ENCODE results near the gene ADAM30. TPM values are rescaled to one million over a fixed set of nuclear protein-coding genes. Genes with fewer than 3 reads are reported as not detected.

The ADAM30 gene
- total RNA-seq, 2 donors from 2014 or later = not detected

DNA sequence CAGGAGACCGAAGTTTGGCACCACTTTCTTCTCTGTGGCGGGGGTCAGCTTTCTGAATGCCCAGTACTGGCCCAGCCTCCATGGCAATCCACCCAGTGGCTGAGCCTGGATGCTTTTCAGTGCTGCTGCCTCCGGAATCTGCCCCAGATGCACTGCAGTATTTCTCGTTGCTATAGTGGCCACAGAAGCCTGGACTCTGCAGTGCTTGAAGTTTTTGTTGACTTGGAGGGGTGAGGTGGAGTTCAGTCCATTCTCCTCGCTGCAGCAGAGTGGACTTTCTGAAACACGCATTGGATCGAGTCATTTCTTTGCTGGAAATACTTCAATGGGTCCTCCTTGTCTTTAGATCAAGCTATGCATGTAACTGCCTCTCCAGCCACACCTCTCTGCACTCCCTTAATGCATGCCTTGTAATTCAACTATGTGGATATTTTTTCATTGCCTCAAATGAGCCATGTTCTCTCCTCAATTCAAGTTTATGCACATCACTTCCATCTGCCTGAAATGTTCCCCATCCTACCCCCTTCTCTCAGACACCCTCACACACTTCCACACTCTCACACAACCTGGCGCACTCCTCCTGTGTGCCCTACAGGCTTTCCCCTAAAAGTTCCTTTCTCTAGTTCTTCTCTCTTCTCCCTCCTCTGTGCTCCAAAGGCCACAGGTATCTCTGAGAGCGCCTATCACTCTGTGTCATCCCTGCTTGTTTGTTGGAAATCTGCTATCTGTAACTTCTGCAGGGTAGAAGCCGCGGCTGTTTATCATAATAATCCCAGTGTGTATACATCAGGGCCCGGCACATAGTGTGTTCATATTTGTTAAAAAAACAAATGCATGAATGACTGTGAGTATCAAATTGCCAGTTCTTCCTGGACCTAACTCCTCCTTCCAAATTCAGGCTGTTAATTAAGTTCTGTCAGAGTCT lies 16.5 kb downstream of the ADAM30 start:
- ATAC-seq = no peak
- no peaks in the 10 kb centered on the region for H3K9me3 ChIP-seq (ENCODE audit: control insufficient read depth, low read length, poor library complexity, severe bottlenecking)
- H3K36me3 Mint-ChIP-seq (ENCODE audit: low read depth) = peaks cover 6% of the 10 kb centered on the region

DNA sequence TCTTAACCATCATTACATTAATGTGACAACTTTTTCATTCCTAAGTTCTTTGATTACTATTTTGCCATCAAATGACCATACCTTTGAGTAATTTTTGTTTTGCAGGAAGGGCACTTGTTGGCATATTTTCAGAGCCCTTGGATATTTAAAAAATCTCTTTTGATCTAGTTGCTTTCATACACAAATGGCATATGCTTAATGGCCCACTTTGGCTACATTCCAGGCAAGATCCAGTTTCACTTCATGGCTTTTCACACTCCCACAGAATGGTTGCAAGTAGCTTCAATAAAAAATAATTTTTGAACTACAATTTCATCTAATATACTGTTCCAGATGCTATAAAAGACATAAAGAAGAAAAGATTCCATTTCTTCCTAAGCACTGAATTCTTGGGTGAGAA lies 18.1 kb downstream of the ADAM30 start:
- no peak overlapping the region for H3K4me3 Mint-ChIP-seq
- ATAC-seq = no peak
- no peaks in the 10 kb centered on the region for H3K4me1 Mint-ChIP-seq
- DNase-seq = no peak
- H3K27ac Mint-ChIP-seq = no peak overlapping the region
- peaks cover 6% of the 10 kb centered on the region for H3K36me3 Mint-ChIP-seq (ENCODE audit: low read depth)
- H3K9me3 ChIP-seq (ENCODE audit: control insufficient read depth, low read length, poor library complexity, severe bottlenecking) = no peaks in the 10 kb centered on the region
- H3K27me3 Mint-ChIP-seq = peaks cover 35% of the 10 kb centered on the region

More for the DNA sequence above, 16.5 kb downstream of the ADAM30 start:
- Mint-ChIP-seq H3K4me1 (no peaks in the 10 kb centered on the region), H3K4me3 (no peak overlapping the region), H3K27ac (no peak overlapping the region), H3K27me3 (peaks cover 29% of the 10 kb centered on the region)
- DNase-seq = no peak

DNA sequence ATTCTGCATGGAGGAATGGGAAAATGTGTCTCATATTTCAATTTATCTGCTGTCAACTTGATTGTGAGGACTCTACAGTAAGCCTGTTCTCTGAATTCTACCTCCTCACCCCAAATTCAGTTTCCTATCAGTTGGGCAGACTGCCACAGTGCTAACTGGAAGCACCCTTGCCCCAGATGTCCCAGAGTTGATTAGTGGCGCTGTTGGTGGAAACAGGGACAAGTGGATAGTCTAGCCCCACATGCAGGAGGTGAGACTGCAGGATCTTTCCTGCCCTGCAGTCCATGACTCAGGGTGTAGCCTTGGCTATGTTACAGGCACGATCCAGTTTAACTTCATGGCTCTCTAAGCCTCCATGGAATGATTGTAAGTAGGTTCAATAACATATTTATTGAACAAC lies 22.1 kb downstream of the ADAM30 start:
- H3K27ac Mint-ChIP-seq = no peak overlapping the region
- H3K4me3 Mint-ChIP-seq = no peak overlapping the region
- no peaks in the 10 kb centered on the region for H3K4me1 Mint-ChIP-seq
- DNase-seq (no peak), ATAC-seq (no peak)
- H3K9me3 ChIP-seq (ENCODE audit: control insufficient read depth, low read length, poor library complexity, severe bottlenecking) = no peaks in the 10 kb centered on the region
- H3K36me3 Mint-ChIP-seq (ENCODE audit: low read depth) = peaks cover 2% of the 10 kb centered on the region
- H3K27me3 Mint-ChIP-seq = peaks cover 49% of the 10 kb centered on the region

DNA sequence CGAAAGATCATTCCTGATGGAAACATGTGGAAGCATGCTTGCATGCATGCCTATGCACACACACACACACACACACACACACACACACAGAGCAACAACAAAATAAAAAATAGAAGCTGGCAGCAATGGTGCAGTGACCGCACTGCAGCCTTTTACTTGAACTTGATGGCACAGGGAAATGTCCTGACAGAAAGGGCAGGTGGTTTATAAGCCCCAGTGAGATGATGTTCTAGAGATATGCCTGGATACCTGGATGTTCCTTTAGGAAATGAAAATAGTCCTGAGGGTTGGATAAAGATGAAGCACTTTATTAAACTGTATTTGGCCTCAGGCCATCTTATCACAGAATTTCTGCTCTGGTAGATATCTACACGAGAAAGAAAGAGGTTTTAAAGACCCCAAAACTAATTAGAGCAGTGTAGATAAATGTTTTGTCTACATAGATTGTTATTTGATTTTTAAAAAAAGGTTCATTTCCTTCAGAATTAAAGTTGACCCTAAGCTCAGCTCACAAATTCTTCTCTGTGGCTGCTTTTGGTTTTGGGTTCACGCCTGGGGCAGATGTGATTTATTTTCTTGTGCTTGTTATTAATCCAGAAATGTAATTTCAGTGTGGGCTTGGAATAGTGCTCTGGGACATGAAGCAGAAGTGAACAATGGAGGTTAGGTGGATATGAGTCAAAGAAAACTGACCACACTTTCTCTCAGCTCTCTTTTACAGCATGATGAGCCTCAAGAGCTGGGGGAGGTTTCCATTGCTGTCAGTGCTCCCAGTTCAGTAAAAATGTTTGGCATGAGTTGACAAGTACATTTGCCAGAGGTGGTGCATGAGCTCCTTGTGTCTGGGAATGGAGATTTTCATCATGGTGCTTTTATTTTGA lies 22.9 kb downstream of the ADAM30 start:
- no peaks in the 10 kb centered on the region for H3K9me3 ChIP-seq (ENCODE audit: control insufficient read depth, low read length, poor library complexity, severe bottlenecking)
- no peak for DNase-seq
- ATAC-seq = no peak
- peaks cover 51% of the 10 kb centered on the region for H3K27me3 Mint-ChIP-seq
- H3K36me3 Mint-ChIP-seq (ENCODE audit: low read depth) = peaks cover 2% of the 10 kb centered on the region
- no peak overlapping the region for H3K4me3 Mint-ChIP-seq
- H3K4me1 Mint-ChIP-seq = no peaks in the 10 kb centered on the region
- H3K27ac Mint-ChIP-seq = no peak overlapping the region

DNA sequence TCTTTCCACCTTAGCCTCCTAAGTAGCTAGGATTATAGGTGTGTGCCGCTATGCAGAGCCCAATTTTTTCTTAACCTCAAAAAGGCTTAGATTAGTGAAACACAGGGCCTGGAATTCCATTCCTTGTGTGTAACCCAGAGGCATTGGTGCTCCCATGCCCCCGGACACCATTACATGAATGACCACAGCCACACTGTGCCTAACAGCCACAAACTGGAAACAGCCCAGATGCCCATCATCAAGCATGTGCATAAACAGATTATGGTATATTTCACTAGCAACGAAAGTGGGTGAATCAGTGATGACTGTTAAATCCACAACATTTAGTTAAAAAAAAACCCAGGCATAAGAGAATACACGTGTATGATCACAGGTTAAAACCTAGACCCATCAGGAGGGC lies 24.4 kb downstream of the ADAM30 start:
- Mint-ChIP-seq H3K27me3 (peaks cover 47% of the 10 kb centered on the region), H3K4me1 (no peaks in the 10 kb centered on the region), H3K27ac (no peak overlapping the region), H3K4me3 (no peak overlapping the region), H3K36me3 (ENCODE audit: low read depth) (peaks cover 2% of the 10 kb centered on the region)
- no peak for ATAC-seq
- no peaks in the 10 kb centered on the region for H3K9me3 ChIP-seq (ENCODE audit: control insufficient read depth, low read length, poor library complexity, severe bottlenecking)
- DNase-seq = no peak

DNA sequence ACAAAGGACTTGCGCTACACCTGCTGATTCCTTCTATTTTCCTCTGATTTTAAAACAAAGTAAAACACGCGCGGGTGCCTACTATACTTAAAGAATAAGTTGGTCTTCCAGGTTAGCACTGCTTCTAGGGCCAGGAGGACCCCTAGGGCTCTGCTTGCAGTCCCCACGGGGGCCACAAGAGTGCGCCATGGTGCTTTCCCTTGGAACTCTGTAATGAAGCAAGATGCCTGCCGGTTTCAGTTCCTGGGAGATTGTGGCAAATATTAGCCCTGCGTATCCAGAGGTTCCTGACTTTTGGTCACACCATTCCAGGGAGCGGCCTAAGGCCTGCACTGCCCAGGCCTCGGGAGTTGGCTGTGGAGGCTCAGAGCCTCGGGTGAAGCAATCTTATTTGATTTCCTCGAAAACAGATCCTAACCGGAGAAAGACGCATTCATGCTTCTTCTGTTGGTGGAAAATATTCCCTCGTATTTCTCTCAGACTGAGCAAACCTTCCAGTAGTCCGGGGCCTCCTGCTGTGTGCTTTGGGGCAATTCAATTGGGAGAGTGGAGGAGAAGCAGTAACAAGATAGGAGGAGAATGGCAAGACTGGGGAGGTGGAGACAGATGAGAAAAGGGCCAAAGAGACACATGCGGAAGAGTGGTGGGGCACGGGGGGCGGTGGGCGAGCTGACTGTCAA lies 25.3 kb downstream of the ADAM30 start:
- no peaks in the 10 kb centered on the region for H3K9me3 ChIP-seq (ENCODE audit: control insufficient read depth, low read length, poor library complexity, severe bottlenecking)
- H3K27me3 Mint-ChIP-seq = peaks cover 55% of the 10 kb centered on the region
- H3K4me1 Mint-ChIP-seq = no peaks in the 10 kb centered on the region
- peaks cover 2% of the 10 kb centered on the region for H3K36me3 Mint-ChIP-seq (ENCODE audit: low read depth)
- DNase-seq (peak in 2 of 3 donors; percentile 16 to 46), ATAC-seq (peak; percentile 57)
- H3K27ac Mint-ChIP-seq = no peak overlapping the region
- H3K4me3 Mint-ChIP-seq = no peak overlapping the region

DNA sequence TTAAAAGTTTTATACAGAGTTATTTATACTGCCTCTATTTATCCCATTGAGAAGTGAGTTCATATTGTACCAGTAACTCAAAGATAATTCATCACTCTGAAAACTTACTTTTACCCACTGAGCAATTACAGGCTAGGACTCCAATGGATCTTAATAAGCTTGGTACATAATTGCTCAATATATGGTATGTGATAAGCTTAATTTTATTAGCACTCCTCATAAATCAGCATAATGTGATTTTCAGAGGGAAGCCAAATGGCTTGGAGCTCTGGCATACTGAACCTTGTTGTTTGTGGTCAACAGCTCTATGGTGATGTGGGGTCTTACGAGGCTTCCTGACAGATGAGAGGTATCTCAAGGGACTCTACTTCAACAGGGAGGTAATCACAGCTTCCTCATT lies 26.3 kb downstream of the ADAM30 start:
- H3K27me3 Mint-ChIP-seq = peaks cover 60% of the 10 kb centered on the region
- H3K4me3 Mint-ChIP-seq = no peak overlapping the region
- H3K27ac Mint-ChIP-seq = no peak overlapping the region
- ATAC-seq (no peak), DNase-seq (no peak)
- H3K4me1 Mint-ChIP-seq = no peaks in the 10 kb centered on the region
- H3K36me3 Mint-ChIP-seq (ENCODE audit: low read depth) = peaks cover 2% of the 10 kb centered on the region
- H3K9me3 ChIP-seq (ENCODE audit: control insufficient read depth, low read length, poor library complexity, severe bottlenecking) = no peaks in the 10 kb centered on the region

DNA sequence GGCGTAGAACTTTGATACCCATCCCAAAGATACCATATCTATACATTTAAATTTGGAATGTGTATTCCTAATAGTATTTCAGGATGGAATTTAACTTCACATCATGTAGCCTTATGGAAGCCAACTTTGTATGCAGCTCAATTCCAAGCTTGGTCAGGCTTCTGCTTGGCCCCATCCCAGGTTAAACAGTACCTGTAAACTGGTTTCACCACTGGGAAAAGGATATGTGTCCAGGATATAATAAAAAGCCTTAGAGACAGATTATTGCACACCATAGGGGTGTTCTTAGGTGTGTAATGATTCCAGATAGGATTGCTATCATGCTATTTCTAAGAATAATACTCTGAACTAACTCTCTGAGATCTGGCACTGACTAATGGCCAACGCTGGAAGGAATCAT lies 28.1 kb downstream of the ADAM30 start:
- DNase-seq = no peak
- Mint-ChIP-seq H3K4me3 (no peak overlapping the region), H3K27me3 (peaks cover 58% of the 10 kb centered on the region), H3K4me1 (no peaks in the 10 kb centered on the region), H3K27ac (no peak overlapping the region), H3K36me3 (ENCODE audit: low read depth) (peaks cover 2% of the 10 kb centered on the region)
- no peaks in the 10 kb centered on the region for H3K9me3 ChIP-seq (ENCODE audit: control insufficient read depth, low read length, poor library complexity, severe bottlenecking)
- ATAC-seq = no peak

DNA sequence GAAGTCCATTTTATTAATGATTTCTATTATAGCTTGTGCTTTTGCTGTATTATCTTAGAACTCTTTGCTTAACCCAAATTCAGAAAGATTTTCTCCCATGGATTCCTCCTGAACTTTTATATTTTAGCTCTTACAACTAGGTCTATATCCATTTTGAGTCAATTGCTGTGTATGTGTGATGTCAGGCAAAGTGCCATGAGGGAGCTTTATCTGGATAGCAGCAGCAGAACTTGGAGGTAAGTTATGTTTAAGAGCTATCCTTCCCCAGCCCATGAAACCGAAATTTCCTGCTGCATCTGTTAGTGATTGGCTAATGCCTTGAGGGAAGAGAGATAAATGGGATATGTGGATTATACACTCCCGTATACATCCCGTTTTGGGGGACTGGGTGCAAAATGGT lies 29.9 kb downstream of the ADAM30 start:
- ATAC-seq (no peak), DNase-seq (no peak)
- Mint-ChIP-seq H3K36me3 (ENCODE audit: low read depth) (peaks cover 2% of the 10 kb centered on the region), H3K27ac (no peak overlapping the region), H3K4me1 (no peaks in the 10 kb centered on the region), H3K4me3 (no peak overlapping the region), H3K27me3 (peaks cover 49% of the 10 kb centered on the region)
- H3K9me3 ChIP-seq (ENCODE audit: control insufficient read depth, low read length, poor library complexity, severe bottlenecking) = no peaks in the 10 kb centered on the region

DNA sequence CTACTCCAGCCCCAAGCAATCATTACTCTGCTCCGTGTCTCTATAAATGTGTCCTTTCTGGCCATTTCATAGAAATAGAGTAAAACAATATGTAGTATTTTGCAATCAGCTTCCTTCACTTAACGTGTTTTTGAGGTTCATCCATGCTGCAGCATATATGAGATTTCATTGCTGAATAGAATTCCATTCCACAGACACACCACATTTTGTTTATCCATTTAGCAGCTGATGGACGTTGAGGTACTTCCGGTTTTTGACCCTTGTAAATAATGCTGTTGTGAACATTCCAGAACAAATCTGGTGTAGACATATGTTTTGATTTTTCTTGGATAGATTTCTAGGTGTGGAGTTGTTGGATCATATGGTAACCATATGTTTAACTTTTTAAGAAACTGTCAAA lies 30.7 kb downstream of the ADAM30 start:
- peaks cover 47% of the 10 kb centered on the region for H3K27me3 Mint-ChIP-seq
- H3K9me3 ChIP-seq (ENCODE audit: control insufficient read depth, low read length, poor library complexity, severe bottlenecking) = no peaks in the 10 kb centered on the region
- no peak overlapping the region for H3K4me3 Mint-ChIP-seq
- H3K4me1 Mint-ChIP-seq = no peaks in the 10 kb centered on the region
- no peaks in the 10 kb centered on the region for H3K36me3 Mint-ChIP-seq (ENCODE audit: low read depth)
- no peak overlapping the region for H3K27ac Mint-ChIP-seq
- DNase-seq (no peak), ATAC-seq (no peak)

DNA sequence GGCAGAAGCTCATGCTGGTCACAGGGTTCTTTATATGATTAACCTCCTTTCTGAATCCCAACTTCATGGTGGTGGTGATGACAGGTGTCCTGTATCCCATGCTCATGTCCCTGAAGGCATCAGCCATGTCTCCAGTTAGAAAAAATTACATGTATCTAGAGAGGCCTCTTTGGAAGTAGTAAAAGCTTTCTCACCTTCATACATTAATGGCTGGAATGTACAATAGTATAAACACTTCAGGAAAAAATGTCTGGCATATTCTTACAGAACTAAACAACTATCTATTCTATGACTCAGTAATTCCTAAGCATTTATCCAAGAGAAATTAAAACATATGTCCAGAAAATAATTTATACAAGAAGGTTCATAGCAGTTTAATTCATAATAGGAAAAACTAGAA lies 34.0 kb downstream of the ADAM30 start:
- H3K4me1 Mint-ChIP-seq = peaks cover 2% of the 10 kb centered on the region
- H3K9me3 ChIP-seq (ENCODE audit: control insufficient read depth, low read length, poor library complexity, severe bottlenecking) = no peaks in the 10 kb centered on the region
- H3K36me3 Mint-ChIP-seq (ENCODE audit: low read depth) = no peaks in the 10 kb centered on the region
- no peak for ATAC-seq
- H3K27ac Mint-ChIP-seq = no peak overlapping the region
- no peak overlapping the region for H3K4me3 Mint-ChIP-seq
- H3K27me3 Mint-ChIP-seq = peaks cover 35% of the 10 kb centered on the region
- DNase-seq = no peak

DNA sequence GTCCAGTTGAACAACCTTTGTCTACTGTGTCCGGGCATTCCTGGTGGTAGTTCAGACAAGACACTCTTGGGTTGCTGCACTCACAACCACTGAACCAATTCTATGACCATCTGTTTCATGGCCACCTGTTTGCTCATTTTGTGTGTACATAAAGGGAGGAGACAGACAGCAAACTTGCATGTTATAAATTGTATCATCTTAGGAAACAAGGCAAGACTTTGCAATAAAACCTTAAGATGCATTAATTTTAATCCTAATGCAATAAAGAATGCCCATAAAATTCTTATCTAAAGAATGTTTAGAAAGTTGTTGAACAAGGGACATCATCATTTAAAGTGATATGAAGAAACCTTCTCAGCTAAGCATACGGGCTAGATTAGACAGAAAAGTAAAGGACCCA lies 34.8 kb downstream of the ADAM30 start:
- ATAC-seq (no peak), DNase-seq (no peak)
- H3K27ac Mint-ChIP-seq = no peak overlapping the region
- peaks cover 2% of the 10 kb centered on the region for H3K4me1 Mint-ChIP-seq
- H3K27me3 Mint-ChIP-seq = peaks cover 32% of the 10 kb centered on the region
- H3K9me3 ChIP-seq (ENCODE audit: control insufficient read depth, low read length, poor library complexity, severe bottlenecking) = no peaks in the 10 kb centered on the region
- H3K36me3 Mint-ChIP-seq (ENCODE audit: low read depth) = no peaks in the 10 kb centered on the region
- no peak overlapping the region for H3K4me3 Mint-ChIP-seq

DNA sequence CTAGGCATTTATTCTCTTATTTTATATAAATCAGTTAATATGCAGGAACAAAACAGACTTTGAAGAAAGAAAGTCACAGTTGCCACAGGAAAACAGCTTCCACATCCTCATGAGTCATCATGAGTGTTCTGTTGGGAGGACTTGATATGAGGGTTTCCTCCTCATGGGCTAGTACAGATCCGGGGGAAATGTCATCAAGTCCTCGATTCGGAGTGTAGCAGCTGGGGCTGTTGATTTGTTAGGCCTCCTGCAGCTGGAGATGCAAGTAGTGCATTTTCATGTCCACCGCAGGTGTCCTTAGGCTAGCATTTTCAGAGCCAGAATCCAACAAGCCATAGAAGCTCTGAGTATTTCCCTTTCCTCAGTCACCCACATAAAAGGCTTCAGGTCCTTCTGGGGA lies 36.7 kb downstream of the ADAM30 start:
- no peaks in the 10 kb centered on the region for H3K36me3 Mint-ChIP-seq (ENCODE audit: low read depth)
- ATAC-seq = no peak
- no peak overlapping the region for H3K4me3 Mint-ChIP-seq
- H3K4me1 Mint-ChIP-seq = peaks cover 2% of the 10 kb centered on the region
- H3K27me3 Mint-ChIP-seq = peaks cover 21% of the 10 kb centered on the region
- no peaks in the 10 kb centered on the region for H3K9me3 ChIP-seq (ENCODE audit: control insufficient read depth, low read length, poor library complexity, severe bottlenecking)
- DNase-seq = no peak
- no peak overlapping the region for H3K27ac Mint-ChIP-seq

Data from T-helper 17 cell (primary cell).